Esophagus mucosa (tissue), 1 donor: ENCODE results near the gene RIBC2. TPM values are rescaled to one million over a fixed set of nuclear protein-coding genes. Genes with fewer than 3 reads are reported as not detected.
"Not testable (repeated sequence)": the region's sequence is repeated elsewhere in the genome, so short reads cannot be mapped to it uniquely, and the experiment has no call there.

Source experiments
- ATAC-seq: fragments of 200-7000 bp; cut with Tn5 transposase; one replicate; pipeline ENCODE4 v1.9.1; 2020
- total RNA-seq: library from RNA; stranded (reverse); gene quantifications from one replicate; pipeline ENCODE4 v1.2.4, GENCODE V29; 2023
- donor health status: DM: yes; HTN: yes; CAD: no.

The RIBC2 gene
- total RNA-seq, 1 donor from 2014 or later: 0.64 TPM

DNA sequence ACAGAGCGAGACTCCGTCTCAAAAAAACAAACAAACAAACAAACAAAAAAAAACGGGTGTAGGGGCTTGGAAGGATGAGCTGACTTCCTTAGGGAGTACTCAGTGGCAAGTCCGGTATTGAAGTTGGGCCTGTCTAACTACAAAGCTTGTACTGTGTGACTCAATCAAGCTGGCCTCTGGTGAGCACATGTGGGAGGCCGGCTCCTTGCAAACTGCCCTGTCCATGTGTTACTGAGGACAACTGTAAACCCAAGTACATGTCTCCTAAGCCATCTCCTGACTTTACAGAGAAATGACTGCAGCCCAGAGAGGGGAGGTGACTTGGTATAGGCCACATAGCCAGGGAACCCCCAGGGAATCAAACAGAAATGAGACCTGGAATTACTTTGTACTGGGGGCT is 11.6 kb downstream of the RIBC2 start:
- ATAC-seq: peak; percentile 73

DNA sequence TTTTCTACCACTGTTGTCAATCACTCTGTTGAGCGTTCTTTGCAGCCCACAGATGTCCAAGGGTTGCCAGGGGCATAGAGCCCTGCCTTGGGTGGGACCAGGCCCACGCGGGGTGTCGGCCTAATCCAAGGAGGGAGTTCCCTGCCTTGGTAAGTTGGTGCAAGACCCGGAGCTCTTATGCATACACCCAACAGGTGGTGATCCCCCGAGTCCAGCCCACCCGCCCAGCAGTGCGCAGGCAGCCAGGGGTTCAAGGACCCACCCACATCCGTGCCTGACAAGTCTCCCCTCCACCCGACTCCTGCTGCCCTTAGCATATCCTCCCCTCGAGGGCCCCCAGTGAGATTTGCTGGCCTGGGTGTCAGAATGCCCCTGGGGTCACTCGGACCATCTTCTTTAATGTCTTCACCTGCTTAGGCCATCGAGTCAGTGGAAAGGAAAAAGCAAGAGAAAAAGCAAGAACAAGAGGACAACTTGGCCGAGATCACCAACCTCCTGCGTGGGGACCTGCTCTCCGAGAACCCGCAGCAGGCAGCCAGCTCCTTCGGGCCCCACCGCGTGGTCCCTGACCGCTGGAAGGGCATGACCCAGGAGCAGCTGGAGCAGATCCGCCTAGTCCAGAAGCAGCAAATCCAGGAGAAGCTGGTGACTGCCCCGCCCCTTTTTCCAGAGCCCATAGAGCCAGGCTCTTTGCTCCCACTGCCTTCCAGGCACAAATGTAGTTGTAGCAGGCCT is 12.2 kb downstream of the RIBC2 start:
- ATAC-seq: no peak

GRCh38 chr22:45426387-45426786 is 12.9 kb downstream of the RIBC2 start:
- no peak for ATAC-seq

DNA sequence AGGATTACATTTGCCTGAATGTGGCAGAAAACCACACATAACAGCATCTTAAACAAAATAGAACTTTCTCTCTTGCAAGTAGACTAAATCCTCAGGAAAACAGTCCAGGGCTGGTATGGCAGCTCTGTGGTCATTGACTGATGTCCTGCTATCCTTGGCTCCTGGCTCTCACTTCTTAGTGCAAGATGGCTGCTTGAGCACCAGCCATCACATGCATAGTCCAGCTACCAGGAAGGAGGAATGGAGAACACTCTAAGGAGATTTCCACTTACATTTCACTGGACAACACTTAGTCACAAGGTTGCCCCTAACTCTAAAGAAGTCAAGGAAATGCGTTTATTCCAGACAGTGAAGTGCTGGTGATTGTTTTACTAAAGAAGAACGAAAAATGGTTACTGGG is 13.6 kb downstream of the RIBC2 start:
- ATAC-seq: no peak

GRCh38 chr22:45428391-45429385 is 15.2 kb downstream of the RIBC2 start:
- ATAC-seq: no peak

DNA sequence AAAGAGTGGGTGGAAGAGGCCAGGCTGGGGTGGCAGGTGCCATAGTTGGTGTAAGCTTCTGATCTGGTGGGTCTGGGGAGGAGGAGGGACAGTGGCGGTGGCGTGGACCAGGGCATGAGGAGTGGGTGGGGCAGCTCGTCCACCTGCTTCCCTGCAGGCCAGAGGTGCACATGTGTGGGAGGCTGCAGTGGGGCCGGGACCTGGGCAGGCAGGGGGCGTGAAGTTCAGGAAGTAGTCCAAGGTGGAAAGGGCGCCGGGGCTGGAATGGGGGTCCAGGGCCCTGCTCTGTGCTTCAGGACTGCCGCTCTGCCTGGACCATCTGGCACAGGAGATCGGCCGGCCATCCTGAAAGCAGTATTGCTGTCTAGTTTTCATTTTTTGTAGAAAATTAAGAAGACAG is 15.9 kb downstream of the RIBC2 start:
- no peak for ATAC-seq

DNA sequence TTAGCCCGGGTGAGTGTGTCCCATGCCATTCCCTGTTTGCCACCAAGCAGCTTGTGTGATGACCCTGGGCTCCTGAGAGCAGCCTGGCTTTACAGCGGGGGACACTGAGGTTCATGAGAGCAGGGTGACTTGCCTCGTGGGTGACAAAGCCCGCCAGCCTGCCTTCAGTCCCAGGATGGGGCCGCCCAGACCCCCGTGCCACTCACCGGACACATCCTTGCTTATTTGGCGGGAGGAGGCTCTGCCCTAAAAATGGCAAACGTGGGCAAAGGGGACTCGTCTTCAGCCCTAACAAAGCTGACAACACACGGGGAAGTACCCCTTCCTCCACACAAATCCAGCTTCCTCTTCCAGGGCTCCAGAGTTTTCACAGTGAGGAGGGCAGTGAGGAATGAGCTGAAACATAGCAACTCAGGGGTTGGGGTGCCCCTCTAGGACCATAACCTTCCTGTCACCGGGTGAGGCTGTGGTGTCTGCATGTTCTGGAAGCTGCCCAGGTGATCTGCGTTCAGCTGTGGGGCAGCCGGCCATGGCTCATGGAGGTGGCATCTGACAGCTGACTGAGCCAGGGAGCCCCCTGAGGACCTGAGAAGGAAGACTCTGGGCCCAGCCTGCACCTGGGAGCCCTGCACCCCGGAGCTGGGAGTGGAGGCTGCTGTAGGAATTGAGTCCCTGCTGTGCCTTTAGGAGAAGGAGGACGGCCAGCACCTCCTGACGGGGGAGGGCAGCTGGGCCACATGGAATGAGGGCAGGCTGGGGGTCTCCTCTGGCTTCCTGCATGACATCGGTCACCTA is 16.7 kb downstream of the RIBC2 start:
- ATAC-seq: no peak

DNA sequence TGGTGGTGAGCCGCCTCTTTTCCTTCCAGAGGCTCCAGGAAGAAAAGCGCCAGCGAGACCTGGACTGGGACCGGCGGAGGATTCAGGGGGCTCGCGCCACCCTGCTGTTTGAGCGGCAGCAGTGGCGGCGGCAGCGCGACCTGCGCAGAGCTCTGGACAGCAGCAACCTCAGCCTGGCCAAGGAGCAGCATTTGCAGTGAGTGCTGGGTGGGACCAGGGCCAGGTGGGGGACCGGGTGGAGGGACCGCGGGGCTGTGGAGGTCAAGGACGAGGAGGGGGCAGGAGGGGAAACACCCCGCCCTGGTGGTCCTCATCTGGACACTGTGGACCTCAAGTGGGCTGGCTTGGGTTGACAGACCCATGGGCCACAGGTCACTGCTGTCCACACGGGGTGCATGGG is 17.4 kb downstream of the RIBC2 start:
- no peak for ATAC-seq

- no peak for ATAC-seq
Measured at GRCh38 chr22:45434981-45435380, 21.5 kb downstream of the RIBC2 start.

DNA sequence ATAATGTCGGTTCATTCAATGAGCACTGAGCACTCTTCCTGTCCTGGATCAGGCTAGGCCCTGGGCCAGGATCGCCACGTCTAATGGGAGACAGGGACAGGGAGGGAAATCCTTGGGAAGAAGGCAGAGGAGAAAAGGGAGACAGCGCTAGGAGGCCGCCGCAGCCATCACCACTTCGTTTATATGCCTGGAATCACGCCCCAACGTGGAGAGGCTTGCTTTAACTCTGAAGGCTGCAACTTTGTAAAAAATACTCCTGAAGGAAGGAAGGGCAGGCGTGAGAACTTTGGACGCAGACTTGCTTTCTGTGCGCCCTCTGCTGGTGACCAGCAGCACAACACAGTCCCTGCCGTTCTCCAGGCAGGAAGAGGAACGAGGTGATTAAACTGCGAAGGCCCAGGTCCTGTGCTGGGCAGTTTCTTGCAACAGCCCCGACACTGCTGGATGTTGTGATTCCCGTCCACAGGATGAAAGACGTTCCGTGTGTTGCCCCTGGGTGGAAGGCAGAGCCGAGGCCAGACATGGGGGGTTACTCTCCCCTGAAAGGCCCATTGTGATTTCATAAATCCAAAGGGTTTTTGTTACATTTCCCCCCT is 22.1 kb downstream of the RIBC2 start:
- peak; percentile 92 for ATAC-seq

DNA sequence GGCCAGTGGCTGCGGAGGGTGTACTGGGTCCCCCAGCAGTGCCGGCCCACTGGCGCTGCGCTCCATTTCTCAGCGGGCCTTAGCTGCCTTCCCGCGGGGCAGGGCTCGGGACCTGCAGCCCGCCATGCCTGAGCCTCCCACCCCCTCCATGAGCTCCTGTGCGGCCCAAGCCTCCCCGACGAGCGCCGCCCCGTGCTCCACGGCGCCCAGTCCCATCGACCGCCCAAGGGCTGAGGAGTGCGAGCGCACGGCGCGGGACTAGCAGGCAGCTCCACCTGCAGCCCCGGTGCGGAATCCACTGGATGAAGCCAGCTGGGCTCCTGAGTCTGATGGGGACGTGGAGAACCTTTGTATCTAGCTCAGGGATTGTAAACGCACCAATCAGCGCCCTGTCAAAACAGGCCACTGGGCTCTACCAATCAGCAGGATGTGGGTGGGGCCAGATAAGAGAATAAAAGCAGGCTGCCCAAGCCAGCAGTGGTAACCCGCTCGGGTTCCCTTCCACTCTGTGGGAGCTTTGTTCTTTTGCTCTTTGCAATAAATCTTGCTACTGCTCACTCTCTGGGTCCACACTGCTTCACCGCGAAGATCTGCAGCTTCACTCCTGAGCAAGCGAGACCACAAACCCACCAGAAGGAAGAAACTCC is 23.5 kb downstream of the RIBC2 start:
- not testable (repeated sequence) for ATAC-seq

- ATAC-seq: no peak
Measured at GRCh38 chr22:45438336-45438735, 24.8 kb downstream of the RIBC2 start.

- not testable (repeated sequence) for ATAC-seq
Measured at GRCh38 chr22:45440688-45441087, 27.2 kb downstream of the RIBC2 start.

- ATAC-seq: peak; percentile 74
Measured at GRCh38 chr22:45441138-45441537, 27.6 kb downstream of the RIBC2 start.

DNA sequence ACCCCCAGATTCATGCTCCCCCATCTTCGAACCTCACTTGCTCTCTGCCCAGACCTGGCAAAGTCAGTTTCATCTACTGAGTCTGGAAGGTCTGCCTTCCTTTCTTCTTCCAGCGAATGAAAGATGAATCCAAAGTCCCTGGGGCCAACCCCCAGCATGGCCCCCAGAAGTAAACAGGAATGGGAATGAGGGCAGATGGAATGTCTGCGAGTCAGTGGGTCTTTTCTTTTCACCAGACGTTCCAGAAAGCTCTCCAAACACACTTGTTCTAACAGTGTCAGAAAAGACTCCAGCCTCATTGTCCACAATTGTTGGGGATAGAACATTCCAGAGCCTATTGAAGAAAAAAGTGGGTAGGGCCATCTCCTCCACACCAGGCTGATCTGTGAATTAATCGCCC is 28.6 kb downstream of the RIBC2 start:
- ATAC-seq: no peak

DNA sequence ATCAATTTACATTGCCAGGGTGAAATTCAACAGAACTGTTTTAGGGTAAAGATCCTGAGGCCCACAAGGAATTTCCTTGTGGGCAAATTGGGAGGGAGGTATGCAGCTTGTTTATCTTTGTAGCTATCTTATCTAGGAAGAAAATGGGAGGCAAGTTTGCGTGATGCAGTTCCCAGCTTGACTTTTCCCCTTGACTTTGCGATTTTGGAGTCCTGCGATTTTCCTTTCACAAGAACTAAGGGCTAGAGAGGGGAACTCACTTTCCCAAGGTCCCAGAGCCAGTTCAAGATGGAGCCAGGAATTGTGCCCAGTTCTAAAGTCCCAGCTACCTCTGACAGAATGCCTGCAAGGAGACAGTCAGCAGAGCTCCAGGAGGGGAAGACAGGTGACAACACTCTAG is 30.7 kb downstream of the RIBC2 start:
- ATAC-seq: no peak

DNA sequence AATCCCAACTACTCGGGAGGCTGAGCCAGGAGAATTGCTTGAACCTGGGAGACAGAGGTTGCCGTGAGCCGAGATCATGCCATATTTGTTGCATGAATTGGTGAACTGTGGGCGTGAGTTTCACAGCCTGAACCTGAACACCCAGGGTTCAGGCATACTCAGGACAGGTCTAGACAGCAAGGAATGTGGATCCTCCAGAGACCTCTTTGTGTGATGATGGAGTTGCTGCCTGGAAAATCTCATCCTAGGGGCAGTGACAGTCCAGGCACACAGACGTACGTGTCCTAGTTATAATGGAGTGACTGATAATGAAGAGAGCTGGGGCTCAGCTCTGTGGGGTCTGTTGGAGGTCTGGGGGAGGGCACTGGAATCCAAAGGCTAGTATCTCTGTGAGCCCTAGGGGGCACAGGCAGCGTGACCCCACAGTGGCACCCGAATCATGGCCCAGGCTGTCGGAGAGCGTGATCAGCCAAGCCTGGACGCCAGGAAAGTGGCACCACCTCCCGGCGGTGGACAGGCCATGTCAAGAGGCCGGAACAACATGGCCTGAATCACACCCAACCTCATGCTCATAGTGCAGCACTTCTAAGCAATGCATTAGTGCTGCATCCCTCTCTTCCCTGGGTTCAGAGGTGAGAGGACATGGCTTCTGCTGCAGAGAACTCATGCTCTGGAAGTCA is 31.7 kb downstream of the RIBC2 start:
- no peak for ATAC-seq

- no peak for ATAC-seq
Measured at GRCh38 chr22:45446216-45446615, 32.7 kb downstream of the RIBC2 start.

GRCh38 chr22:45447596-45447995 is 34.1 kb downstream of the RIBC2 start:
- ATAC-seq: not testable (repeated sequence)

DNA sequence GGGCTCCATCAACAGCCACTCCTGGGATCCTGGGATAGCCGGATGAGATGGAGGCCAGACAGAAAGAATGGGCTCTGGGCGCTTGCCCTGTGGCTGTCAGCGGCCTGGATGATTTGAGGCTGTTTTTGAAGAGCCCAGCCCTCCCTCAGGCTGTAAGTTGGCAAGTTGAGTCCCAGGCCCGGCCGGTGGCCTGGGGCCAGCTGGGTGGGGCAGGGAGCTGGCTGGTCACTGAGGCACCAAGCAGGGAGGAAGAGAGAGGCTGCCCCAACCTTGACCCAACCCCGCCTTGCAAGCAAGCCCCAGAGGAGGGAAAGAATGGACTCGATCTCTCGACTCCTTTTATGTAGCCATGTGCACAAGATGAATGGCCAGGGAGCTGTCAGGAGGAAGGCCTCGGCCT is 34.9 kb downstream of the RIBC2 start:
- ATAC-seq: peak; percentile 13

GRCh38 chr22:45449442-45449841 is 35.9 kb downstream of the RIBC2 start:
- ATAC-seq: not testable (repeated sequence)
